GM19438 (cell line): Measurements from ENCODE around the gene SH3RF3.

ENCODE experiments used
- ATAC-seq: cut with Tn5 transposase; IDR thresholded peaks from one replicate; pipeline ENCODE4 v1.9.1; 2021; ENCODE audit warnings: low read depth; ENCODE audit not compliant: unreplicated experiment

The SH3RF3 gene

GRCh38 chr2:109382951-109383350, 253.9 kb downstream of the SH3RF3 start:
- ATAC-seq, result no peak

- ATAC-seq, result no peak
Observed at GRCh38 chr2:109383505-109384307, 254.7 kb downstream of the SH3RF3 start.

GRCh38 chr2:109384308-109385271, 255.6 kb downstream of the SH3RF3 start:
- ATAC-seq, result no peak

GRCh38 chr2:109385506-109385905, 256.5 kb downstream of the SH3RF3 start:
- no peak for ATAC-seq

GRCh38 chr2:109386004-109386695, 257.1 kb downstream of the SH3RF3 start:
- ATAC-seq, result no peak

GRCh38 chr2:109387221-109387735, 258.3 kb downstream of the SH3RF3 start:
- no peak for ATAC-seq

- ATAC-seq, result no peak
Observed at GRCh38 chr2:109387778-109388469, 258.9 kb downstream of the SH3RF3 start.

- no peak for ATAC-seq
Observed at GRCh38 chr2:109391243-109391642, 262.2 kb downstream of the SH3RF3 start.

- ATAC-seq, result no peak
Observed at GRCh38 chr2:109392140-109392539, 263.1 kb downstream of the SH3RF3 start.

- ATAC-seq, result no peak
Observed at GRCh38 chr2:109392816-109393661, 264.0 kb downstream of the SH3RF3 start.

- no peak for ATAC-seq
Observed at GRCh38 chr2:109393662-109393972, 264.6 kb downstream of the SH3RF3 start.

GRCh38 chr2:109395494-109396201, 266.6 kb downstream of the SH3RF3 start:
- no peak for ATAC-seq

GRCh38 chr2:109396202-109397180, 267.5 kb downstream of the SH3RF3 start:
- no peak for ATAC-seq

GRCh38 chr2:109397893-109398292, 268.9 kb downstream of the SH3RF3 start:
- no peak for ATAC-seq

GRCh38 chr2:109398366-109399015, 269.5 kb downstream of the SH3RF3 start:
- no peak for ATAC-seq

GRCh38 chr2:109399066-109399465, 270.1 kb downstream of the SH3RF3 start:
- ATAC-seq, result no peak

GRCh38 chr2:109400102-109400501, 271.1 kb downstream of the SH3RF3 start:
- no peak for ATAC-seq
